ENCODE measurements around the gene CYP27A1.

Gene CYP27A1

GRCh38 chr2:218773881-218774280, 8.1 kb upstream of the CYP27A1 start:
- no peak for DNase-seq (ENCODE audit: low spot score)

GRCh38 chr2:218776488-218776887, 5.5 kb upstream of the CYP27A1 start:
- DNase-seq (ENCODE audit: low spot score): no peak

GRCh38 chr2:218777276-218777990, 4.5 kb upstream of the CYP27A1 start:
- DNase-seq (ENCODE audit: low spot score): peak; percentile 39

GRCh38 chr2:218780046-218780445, 1.9 kb upstream of the CYP27A1 start:
- DNase-seq (ENCODE audit: low spot score): no peak

- DNase-seq (ENCODE audit: low spot score): no peak
Observed at GRCh38 chr2:218780851-218781690, 876 bp upstream of the CYP27A1 start.

- no peak for DNase-seq (ENCODE audit: low spot score)
Observed at GRCh38 chr2:218782528-218782844, 539 bp downstream of the CYP27A1 start.

GRCh38 chr2:218783688-218784087, 1.7 kb downstream of the CYP27A1 start:
- DNase-seq (ENCODE audit: low spot score): no peak

GRCh38 chr2:218785103-218785502, 3.2 kb downstream of the CYP27A1 start:
- DNase-seq (ENCODE audit: low spot score): no peak

- DNase-seq (ENCODE audit: low spot score): no peak
Observed at GRCh38 chr2:218786133-218786532, 4.2 kb downstream of the CYP27A1 start.

- no peak for DNase-seq (ENCODE audit: low spot score)
Observed at GRCh38 chr2:218788529-218789255, 6.7 kb downstream of the CYP27A1 start.

GRCh38 chr2:218792433-218792832, 10.5 kb downstream of the CYP27A1 start:
- DNase-seq (ENCODE audit: low spot score): no peak

GRCh38 chr2:218796691-218797090, 14.7 kb downstream of the CYP27A1 start:
- DNase-seq (ENCODE audit: low spot score): no peak

GRCh38 chr2:218798767-218799504, 17.0 kb downstream of the CYP27A1 start:
- DNase-seq (ENCODE audit: low spot score): no peak

GRCh38 chr2:218799990-218800389, 18.0 kb downstream of the CYP27A1 start:
- no peak for DNase-seq (ENCODE audit: low spot score)

GRCh38 chr2:218802386-218802994, 20.5 kb downstream of the CYP27A1 start:
- DNase-seq (ENCODE audit: low spot score): no peak

- DNase-seq (ENCODE audit: low spot score): no peak
Observed at GRCh38 chr2:218804817-218805216, 22.9 kb downstream of the CYP27A1 start.

GRCh38 chr2:218805627-218806026, 23.7 kb downstream of the CYP27A1 start:
- DNase-seq (ENCODE audit: low spot score): no peak

- DNase-seq (ENCODE audit: low spot score): no peak
Observed at GRCh38 chr2:218806346-218806978, 24.5 kb downstream of the CYP27A1 start.

- no peak for DNase-seq (ENCODE audit: low spot score)
Observed at GRCh38 chr2:218807626-218808025, 25.7 kb downstream of the CYP27A1 start.

GRCh38 chr2:218809515-218809914, 27.6 kb downstream of the CYP27A1 start:
- DNase-seq (ENCODE audit: low spot score): no peak

- no peak for DNase-seq (ENCODE audit: low spot score)
Observed at GRCh38 chr2:218810256-218810655, 28.3 kb downstream of the CYP27A1 start.
